K562 (cell line): ENCODE results near the gene RAB31. TPM values are rescaled to one million over a fixed set of nuclear protein-coding genes. Genes with fewer than 3 reads are reported as not detected.
A peak's percentile ranks its signal among the peaks of the same experiment; 100 is the strongest.

Experiments used
- ESRRA ChIP-seq: fragments of 450-650 bp; IDR thresholded peaks from 2 replicates; pipeline ENCODE4 v1.6.1; 2014; ENCODE audit warnings: low read depth, mild to moderate bottlenecking, moderate library complexity, borderline replicate concordance
- FOXK2 ChIP-seq, 2 experiments: fragments of 450-650 bp; IDR thresholded peaks in 1 of 2; conservative IDR thresholded peaks in 1 of 2; 2 replicates each; pipeline ENCODE4 v1.6.1; 2016; ENCODE audit warnings: low read depth in 2 of 2, mild to moderate bottlenecking in 1 of 2
- HDAC2 ChIP-seq: fragments of 450-650 bp; IDR thresholded peaks from 2 replicates; pipeline ENCODE4 v1.6.1; 2016; ENCODE audit warnings: mild to moderate bottlenecking
- HNRNPL ChIP-seq: fragments of 200-400 bp; formaldehyde crosslinking; IDR thresholded peaks from 2 replicates; pipeline ENCODE4 v1.6.1; 2017; ENCODE audit warnings: low read depth, mild to moderate bottlenecking, low read length
- KDM4B ChIP-seq, 2 experiments: fragments of 450-650 bp in 1 of 2; sonication (generic) in 1 of 2; IDR thresholded peaks; 2 replicates each; pipeline ENCODE4 v1.6.1; 2016 to 2017; ENCODE audit warnings: borderline replicate concordance in 2 of 2, antibody characterized with exemption in 1 of 2, low read depth in 1 of 2, mild to moderate bottlenecking in 1 of 2
- NR2C2 ChIP-seq, 2 experiments: fragments of 200-800 bp in 1 of 2; sonication (Bioruptor generic) in 1 of 2; sonication (generic) in 1 of 2; formaldehyde crosslinking in 1 of 2; IDR thresholded peaks; 2 replicates each; pipeline versions ENCODE4 v1.6.1 to v1.8.0; 2016 to 2022; ENCODE audit warnings: mild to moderate bottlenecking in 1 of 2, missing compliant biosample characterization in 1 of 2, missing genetic modification characterization in 1 of 2, missing genetic modification reagents in 1 of 2
- POU5F1 ChIP-seq: fragments of 150-350 bp; IDR thresholded peaks from 2 replicates; pipeline ENCODE4 v1.6.1; 2014; ENCODE audit warnings: borderline replicate concordance, low read length, low read depth, mild to moderate bottlenecking; ENCODE audit not compliant: partially characterized antibody
- PURB ChIP-seq: sonication (generic); formaldehyde crosslinking; IDR thresholded peaks from 2 replicates; pipeline ENCODE4 v1.9.0; 2021; ENCODE audit warnings: low read depth, mild to moderate bottlenecking, missing genetic modification reagents
- SNIP1 ChIP-seq: fragments of 450-650 bp; IDR thresholded peaks from 2 replicates; pipeline ENCODE4 v1.7.1; 2017; ENCODE audit warnings: low read depth, mild to moderate bottlenecking
- ZBED1 ChIP-seq: IDR thresholded peaks from 2 replicates; pipeline ENCODE4 v1.6.1; 2014
- ZNF143 ChIP-seq: sonication (generic); formaldehyde crosslinking; IDR thresholded peaks from 2 replicates; pipeline ENCODE4 v1.9.0; 2022; ENCODE audit warnings: mild to moderate bottlenecking, missing genetic modification reagents
- ZNF668 ChIP-seq: fragments of 250-450 bp; sonication (Bioruptor Pico); IDR thresholded peaks from 2 replicates; pipeline ENCODE4 v1.8.0; 2022; ENCODE audit warnings: mild to moderate bottlenecking, inconsistent platforms
- ZNF764 ChIP-seq: fragments of 250-450 bp; sonication (Bioruptor Pico); IDR thresholded peaks from 2 replicates; pipeline ENCODE4 v1.4.0; 2020; ENCODE audit warnings: low read depth, mild to moderate bottlenecking, moderate library complexity
- polyA plus RNA-seq, 8 experiments: library from polyadenylated mRNA; depleted of rRNA in 4 of 8; stranded (reverse) in 5 of 8; unstranded in 3 of 8; fragments of >200 nt; fragmentation: Nextera tagmentation in 2 of 8; fragmentation: Illumina TruSeq in 1 of 8; extraction: Ambion mirVana in 2 of 8; extraction: Trizol in 1 of 8; gene quantifications; 2 replicates each; pipeline versions ENCODE4 v1.2.1 to v1.2.3, GENCODE V29; 2011 to 2014; ENCODE audit warnings: inconsistent platforms in 1 of 8, missing spikeins in 1 of 8
- total RNA-seq, 7 experiments: library from RNA; depleted of rRNA in 6 of 7; stranded (reverse); fragments of >200 nt in 6 of 7; fragmentation: Illumina TruSeq in 2 of 7; extraction: Trizol in 2 of 7; gene quantifications; 2 replicates each; pipeline versions ENCODE4 v1.2.1 to v1.2.3, GENCODE V29; 2011 to 2021; ENCODE audit warnings: low replicate concordance in 1 of 7
- TF ChIP-seq, protein P1 (sequence below): fragments of 450-650 bp; IDR thresholded peaks from 2 replicates; pipeline ENCODE4 v1.6.1; 2014; ENCODE audit warnings: low read depth, mild to moderate bottlenecking, moderate library complexity, borderline replicate concordance
- TF ChIP-seq, protein P2 (sequence below): sonication (generic); formaldehyde crosslinking; IDR thresholded peaks from 2 replicates; pipeline ENCODE4 v1.8.0; 2022; ENCODE audit warnings: mild to moderate bottlenecking, low read depth, missing genetic modification reagents

The RAB31 gene
- total and polyA plus RNA-seq, 9 of the 15 experiments (the other 6 are each of a cell fraction or from before 2014, with no cell fraction given), result 20.7 to 70.4 (median 41.3) TPM

DNA sequence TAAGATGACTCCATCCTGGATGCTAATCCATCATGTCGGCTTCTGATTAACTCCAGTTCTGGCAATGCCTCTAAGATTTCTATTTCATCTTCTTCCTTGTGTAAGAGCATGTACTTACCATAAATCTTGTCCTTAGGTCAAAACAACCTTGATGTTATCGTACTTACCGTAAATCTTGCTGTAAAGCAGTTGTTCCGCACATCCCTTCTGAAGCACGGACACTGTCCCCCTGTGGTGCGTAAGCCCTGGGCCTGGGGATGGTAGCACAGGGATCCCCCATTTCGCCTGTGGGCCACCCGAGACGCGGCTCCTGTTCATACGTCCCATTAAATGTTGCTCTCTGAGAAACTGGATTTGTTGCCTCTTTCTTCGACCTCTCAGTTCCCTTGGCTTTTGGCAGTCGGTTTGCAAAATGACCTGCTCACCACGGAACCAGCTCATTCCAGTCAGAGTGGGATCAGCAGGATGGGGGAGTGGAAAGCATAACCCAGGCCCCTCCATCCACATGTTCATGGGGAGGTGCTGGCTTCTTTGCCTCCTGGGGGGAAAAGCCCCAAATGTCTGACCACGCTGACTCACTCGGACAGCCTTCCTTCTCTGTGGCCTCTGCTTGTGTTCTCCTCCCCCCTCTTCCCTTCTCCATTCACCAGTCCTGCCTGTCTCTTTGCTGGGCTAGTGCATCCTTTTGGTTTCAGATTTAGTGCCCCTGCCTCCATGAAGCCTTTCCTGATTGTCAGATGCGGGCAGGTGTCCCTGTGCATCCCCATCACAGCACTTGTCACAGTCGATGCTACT is 49.9 kb downstream of the RAB31 start (continued):
- no peak for TF ChIP-seq NR2C2 (CRISPR knock-in tag; IDR thresholded peaks at IDR 0.05)
- peak; percentile 54 for TF ChIP-seq NR2C2 (tag; IDR thresholded peaks at IDR 0.05)
- no peak for TF ChIP-seq HNRNPL
- no peak for TF ChIP-seq ZNF764 (CRISPR knock-in tag)
- TF ChIP-seq KDM4B (IDR thresholded peaks at IDR 0.05; ENCODE audit: borderline replicate concordance in 2 of 2, low read depth in 1 of 2), result 0 out of 4 replicates have a peak, but pooled peaks of 1 of the 2 experiments have one; percentile 57
- no peak; the same call in 1 of the 2 replicates for TF ChIP-seq HDAC2
- no peak for TF ChIP-seq SNIP1
- peak; percentile 1 for TF ChIP-seq POU5F1
- TF ChIP-seq, protein P1, sequence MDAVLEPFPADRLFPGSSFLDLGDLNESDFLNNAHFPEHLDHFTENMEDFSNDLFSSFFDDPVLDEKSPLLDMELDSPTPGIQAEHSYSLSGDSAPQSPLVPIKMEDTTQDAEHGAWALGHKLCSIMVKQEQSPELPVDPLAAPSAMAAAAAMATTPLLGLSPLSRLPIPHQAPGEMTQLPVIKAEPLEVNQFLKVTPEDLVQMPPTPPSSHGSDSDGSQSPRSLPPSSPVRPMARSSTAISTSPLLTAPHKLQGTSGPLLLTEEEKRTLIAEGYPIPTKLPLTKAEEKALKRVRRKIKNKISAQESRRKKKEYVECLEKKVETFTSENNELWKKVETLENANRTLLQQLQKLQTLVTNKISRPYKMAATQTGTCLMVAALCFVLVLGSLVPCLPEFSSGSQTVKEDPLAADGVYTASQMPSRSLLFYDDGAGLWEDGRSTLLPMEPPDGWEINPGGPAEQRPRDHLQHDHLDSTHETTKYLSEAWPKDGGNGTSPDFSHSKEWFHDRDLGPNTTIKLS, result no peak
- TF ChIP-seq ESRRA, result 0 out of 2 replicates have a peak, but pooled peaks have one; percentile 8
- no peak for TF ChIP-seq PURB (CRISPR knock-in tag)
- TF ChIP-seq ZBED1, result no peak
- peak in 1 of 2 experiments; percentile 23; a peak in 2 of 4 replicates for TF ChIP-seq FOXK2 (conservative IDR thresholded peaks at IDR 0.05 in 1 of 2, IDR thresholded peaks at IDR 0.05 in 1 of 2; ENCODE audit: low read depth in 2 of 2)
- TF ChIP-seq ZNF668 (CRISPR knock-in tag), result peak; percentile 46; the same call in 1 of the 2 replicates
- TF ChIP-seq, protein P2, sequence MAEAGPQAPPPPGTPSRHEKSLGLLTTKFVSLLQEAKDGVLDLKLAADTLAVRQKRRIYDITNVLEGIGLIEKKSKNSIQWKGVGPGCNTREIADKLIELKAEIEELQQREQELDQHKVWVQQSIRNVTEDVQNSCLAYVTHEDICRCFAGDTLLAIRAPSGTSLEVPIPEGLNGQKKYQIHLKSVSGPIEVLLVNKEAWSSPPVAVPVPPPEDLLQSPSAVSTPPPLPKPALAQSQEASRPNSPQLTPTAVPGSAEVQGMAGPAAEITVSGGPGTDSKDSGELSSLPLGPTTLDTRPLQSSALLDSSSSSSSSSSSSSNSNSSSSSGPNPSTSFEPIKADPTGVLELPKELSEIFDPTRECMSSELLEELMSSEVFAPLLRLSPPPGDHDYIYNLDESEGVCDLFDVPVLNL (CRISPR knock-in tag), result no peak
- TF ChIP-seq ZNF143 (CRISPR knock-in tag), result no peak
